GM21381 (cell line): ENCODE data around the gene APOBEC2.
A peak's percentile ranks its signal among the peaks of the same experiment; 100 is the strongest.

Source experiments
- ATAC-seq: cut with Tn5 transposase; IDR thresholded peaks from one replicate; pipeline ENCODE4 v1.9.1; 2021; ENCODE audit warnings: mild to moderate bottlenecking, moderate library complexity; ENCODE audit not compliant: unreplicated experiment

The APOBEC2 gene

GRCh38 chr6:41058783-41059181, 5.8 kb downstream of the APOBEC2 start:
- ATAC-seq, result no peak

- no peak for ATAC-seq
These were observed 6.6 kb downstream of the APOBEC2 start for GRCh38 chr6:41059556-41059955.

DNA sequence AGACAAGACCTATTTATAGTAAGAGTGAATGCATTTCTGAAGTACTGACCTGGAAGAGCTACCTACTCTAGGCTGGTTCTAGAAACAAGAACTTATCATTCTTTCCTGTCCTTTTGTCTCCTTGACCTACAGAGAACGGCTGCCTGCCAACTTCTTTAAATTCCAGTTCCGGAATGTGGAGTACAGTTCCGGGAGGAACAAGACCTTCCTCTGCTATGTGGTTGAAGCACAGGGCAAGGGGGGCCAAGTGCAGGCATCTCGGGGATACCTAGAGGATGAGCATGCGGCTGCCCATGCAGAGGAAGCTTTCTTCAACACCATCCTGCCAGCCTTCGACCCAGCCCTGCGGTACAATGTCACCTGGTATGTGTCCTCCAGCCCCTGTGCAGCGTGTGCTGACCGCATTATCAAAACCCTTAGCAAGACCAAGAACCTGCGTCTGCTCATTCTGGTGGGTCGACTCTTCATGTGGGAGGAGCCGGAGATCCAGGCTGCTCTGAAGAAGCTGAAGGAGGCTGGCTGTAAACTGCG, 8.3 kb downstream of the APOBEC2 start:
- ATAC-seq, result no peak

GRCh38 chr6:41062056-41062455, 9.1 kb downstream of the APOBEC2 start:
- no peak for ATAC-seq

GRCh38 chr6:41063884-41064285, 10.9 kb downstream of the APOBEC2 start:
- no peak for ATAC-seq

- ATAC-seq, result no peak
These were observed 11.8 kb downstream of the APOBEC2 start for GRCh38 chr6:41064841-41065240.

DNA sequence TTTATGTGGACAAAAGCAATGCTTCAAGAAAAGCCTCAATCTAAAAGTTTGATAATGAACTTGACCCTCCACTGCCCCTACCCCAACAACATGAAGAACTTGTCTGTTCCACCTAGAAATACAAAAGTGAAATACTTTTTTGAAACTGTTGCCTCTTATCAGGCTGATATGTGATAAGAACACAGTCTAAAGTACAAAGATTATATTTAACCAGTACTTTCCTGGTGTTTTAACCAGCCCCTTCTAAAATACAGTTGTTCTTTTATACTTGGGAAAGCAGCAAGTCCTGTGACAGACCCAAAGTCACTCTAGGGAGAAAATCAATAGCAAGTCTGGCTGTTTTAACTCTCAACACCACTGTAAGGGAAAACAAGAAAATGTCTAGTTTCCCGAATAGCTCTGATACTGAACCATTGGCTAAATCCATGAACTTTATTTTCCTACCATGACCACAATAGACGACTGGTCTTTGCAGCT, 12.6 kb downstream of the APOBEC2 start:
- ATAC-seq, result no peak

DNA sequence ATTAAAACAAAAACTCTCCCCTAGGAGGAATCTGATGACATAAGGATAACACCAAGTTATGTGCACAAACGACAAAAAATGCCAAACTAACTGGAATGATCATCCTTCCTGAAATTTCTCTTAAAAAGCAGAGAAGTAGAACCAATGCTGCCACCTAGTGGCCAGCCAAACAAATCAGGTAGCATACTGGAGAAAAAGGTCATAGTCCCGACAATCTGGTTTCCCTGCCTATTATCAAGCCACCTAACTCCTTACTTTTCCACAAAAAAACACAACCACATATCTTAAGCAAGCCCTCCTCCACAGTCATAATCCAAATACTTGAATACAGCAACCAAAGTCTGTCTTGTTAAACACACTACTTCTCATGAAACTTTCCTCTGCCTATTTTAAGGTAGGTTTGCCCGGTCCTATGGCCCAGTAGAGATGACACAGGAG, 13.9 kb downstream of the APOBEC2 start:
- ATAC-seq, result no peak

DNA sequence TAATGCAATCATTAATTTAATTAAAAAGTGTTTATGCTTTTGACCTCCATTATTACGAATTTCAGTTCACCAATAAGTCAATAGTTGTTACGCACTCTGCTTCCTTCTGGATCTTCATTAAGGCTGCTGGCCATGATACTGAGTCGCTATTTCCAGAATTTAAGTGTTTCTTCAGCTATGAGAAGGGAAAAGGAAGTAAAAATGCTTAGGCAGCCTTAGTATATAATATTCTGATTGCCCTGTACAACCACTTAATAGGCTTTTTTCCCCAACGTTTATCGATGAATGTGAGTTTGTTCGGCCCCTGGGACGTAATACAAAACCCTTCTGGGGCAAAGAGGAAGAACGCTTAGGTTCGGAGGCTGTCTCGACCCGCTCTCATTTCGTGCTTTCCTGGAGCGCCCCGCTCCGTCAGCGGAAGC, 18.5 kb downstream of the APOBEC2 start:
- no peak for ATAC-seq

DNA sequence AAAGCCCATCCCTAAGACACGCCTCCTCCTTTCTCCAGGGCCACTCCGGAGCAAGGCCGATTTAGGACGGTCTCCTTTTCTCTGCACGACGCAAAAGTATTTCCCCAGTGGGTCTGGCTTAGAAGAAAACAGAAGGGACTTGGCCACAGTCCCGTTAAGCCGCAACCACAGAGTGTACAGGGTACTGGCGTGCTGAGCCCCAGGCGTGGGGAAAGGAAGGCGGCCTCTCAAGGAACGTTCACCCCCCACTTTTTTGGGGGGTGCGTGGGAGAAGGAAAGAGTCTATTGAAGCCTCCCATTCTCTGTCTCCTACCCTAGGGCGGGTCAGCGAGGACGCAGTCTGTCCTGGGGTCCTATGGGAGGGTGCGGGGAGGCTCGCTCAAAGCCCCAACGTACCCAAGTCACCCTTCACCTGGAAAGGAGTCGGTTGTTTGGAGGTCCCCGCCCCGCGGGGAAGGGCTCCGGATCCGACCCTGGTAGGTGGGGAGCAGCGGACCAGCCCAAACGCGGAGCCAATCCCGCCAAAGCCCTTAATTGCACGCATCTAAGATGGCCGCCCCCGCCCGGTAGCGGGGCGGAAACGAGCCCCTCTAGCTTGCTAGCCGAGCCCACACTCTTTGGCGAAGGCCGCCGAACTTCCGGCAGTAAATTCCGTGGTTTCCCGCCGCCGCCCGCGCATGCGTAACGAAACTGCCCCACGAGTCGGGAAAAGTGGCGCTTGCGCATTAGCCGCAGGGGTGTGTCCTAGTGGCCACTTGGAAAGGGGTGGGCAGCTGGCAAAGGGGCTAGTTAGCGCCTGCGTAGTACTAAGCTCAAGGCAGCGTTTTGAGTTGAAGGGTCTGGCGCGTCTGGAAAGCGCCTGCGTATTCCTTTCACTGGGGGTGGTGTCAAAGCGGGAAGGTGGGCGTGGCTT, 19.2 kb downstream of the APOBEC2 start, which contains the start of gene OARD1:
Gene OARD1, minus strand, starts transcription at position 434 of the 913 bp plus-strand sequence. CDS start 722 bp downstream, outside the sequence.
- peak; percentile 60 for ATAC-seq

GRCh38 chr6:41072836-41073202, 19.8 kb downstream of the APOBEC2 start, which contains the start of gene NFYA:
TSS of gene NFYA (plus strand) at chr6:41072974. CDS start at chr6:41079090, 6,116 bp downstream.
- peak; percentile 56 for ATAC-seq

DNA sequence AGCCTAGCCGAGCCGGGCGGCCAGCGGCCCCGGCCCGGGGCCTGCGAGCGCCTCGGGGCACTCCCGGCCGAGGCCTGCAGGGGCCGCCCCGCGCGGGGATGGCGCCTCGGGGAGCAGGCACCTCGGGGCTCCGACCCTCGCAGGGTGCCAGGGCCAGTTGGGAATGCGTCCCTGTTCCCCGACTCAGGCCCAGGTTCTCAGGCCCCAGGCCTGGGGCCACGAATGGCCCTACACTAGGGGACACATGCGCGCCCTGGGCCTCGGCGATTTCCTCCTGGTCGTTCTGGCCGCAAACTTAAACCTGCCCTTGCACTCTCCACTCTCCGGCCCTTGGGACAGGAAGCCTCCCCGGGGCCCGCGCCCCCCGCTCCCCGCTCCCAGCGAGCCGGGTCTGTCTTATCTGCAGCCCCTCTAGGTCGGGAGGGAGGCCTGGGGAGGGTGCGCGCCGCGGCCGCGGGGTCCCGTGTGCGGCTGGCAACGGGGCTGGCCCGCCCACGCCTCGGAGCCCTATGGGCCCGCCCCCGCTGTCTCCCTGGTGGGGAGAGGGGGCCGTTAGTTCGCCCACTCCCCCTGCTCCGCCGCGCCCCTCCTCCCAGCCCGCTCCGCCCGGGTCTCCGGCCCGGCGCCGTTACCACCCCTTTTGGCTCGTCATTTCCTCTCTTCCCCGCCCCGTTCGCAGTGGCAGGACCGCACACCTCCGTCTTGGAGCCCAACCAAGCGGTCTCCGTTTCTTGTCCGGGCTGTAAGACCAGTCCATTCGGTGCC, 20.4 kb downstream of the APOBEC2 start:
- ATAC-seq, result peak; percentile 25

DNA sequence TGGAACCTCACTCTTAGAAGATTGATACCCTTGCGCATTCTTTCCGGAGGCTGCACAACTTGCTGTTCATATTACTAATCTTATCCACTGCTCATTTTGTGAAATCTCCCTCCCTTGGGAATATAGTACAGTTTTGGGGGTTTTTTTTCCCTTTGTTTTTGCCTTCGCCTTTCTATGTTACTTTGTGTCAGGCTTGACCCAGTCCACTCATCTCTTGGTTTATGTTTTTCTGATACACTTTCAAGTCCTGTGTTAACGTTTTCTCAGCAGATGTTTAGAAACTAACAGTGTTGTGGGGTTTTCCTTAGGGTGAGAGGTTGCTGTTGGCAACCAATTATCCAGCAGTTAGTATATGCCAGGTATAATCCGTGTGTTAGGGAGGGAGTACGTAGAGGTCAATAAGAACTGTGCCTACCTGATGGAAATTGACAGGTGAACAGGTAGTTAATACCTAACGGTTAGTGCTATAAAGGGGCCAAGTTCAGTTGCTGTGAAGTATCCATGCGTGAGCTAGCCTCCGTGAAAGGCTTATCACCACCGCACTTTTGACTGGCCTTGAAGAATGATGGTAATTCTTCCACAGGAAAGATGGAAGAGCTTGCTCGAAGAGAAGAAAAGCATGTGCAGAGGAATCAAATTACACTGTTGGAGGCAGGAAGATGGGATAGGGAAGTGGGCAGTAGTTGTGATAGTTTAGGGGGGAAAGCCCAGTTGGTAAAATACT, 21.1 kb downstream of the APOBEC2 start:
- no peak for ATAC-seq

- no peak for ATAC-seq
These were observed 21.9 kb downstream of the APOBEC2 start for GRCh38 chr6:41074692-41075436.

GRCh38 chr6:41075651-41076626, 22.9 kb downstream of the APOBEC2 start:
- no peak for ATAC-seq

DNA sequence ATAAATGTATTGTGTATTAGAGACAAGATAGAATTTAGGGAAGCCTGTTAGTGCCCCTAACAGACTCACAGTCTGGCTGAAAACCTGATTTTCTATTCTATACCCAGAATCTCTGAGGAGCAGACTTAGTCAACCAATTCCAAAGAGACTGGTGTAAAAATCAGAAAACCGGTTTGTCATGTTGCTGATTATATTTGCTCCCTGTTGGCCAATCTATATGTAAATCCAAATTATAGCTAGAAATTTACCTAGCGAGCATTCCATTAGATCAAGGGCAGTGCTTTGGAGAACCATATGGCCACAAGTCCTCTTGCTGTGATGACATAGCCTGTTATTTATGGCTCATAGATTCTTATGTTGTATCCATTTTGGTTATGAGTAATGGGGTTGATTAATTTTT, 24.5 kb downstream of the APOBEC2 start:
- no peak for ATAC-seq

DNA sequence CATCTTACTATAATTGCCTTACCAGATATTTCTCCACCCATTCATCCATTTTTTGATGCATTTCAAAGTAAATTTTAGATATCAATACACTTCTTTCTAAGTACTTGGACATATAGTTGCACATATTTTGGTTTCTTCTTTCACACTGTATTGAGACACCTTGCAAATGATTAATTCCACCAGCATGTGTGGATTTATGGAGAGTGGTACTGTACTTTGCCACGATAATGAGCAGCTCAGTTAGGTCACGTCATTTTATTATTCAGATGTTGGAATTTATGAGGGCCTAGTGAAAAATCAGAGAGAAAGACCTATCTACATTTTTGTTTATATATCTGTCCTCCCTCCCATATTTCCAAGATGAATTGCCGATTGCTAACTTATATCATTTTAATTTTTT, 25.1 kb downstream of the APOBEC2 start:
- ATAC-seq, result no peak

- no peak for ATAC-seq
These were observed 26.1 kb downstream of the APOBEC2 start for GRCh38 chr6:41079080-41079479.

DNA sequence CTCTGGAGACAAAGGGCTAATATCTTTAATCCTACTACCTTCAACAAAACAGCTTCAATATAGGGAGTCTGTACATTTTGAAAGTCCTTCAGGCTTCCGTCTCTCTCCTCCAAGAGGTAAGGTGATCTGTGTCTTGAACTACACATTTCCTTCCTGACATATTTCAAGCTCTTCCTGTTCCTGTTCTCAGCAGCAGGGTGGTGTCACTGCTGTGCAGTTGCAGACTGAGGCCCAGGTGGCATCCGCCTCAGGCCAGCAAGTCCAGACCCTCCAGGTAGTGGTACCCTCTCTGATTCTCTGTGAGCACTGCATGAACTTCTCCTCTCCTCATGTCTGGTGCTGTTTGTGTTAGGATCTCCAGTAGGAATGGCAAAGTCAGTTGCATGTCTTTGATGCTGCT, 27.6 kb downstream of the APOBEC2 start:
- no peak for ATAC-seq
